GM12892 (cell line): Measurements from ENCODE around the gene PRTN3.

ENCODE experiments used
- POLR2A ChIP-seq: IDR thresholded peaks from 2 replicates; pipeline ENCODE4 v1.6.1; 2011; ENCODE audit warnings: low read depth, low read length, control low read depth
- POLR2AphosphoS5 ChIP-seq: IDR thresholded peaks from 2 replicates; pipeline ENCODE4 v1.6.1; 2011; ENCODE audit warnings: low read depth, low read length, control low read depth

- TF ChIP-seq POLR2AphosphoS5 (peak; percentile 97), POLR2A (peak; percentile 94)
Observed at GRCh38 chr19:796692-797527, 43.9 kb upstream of the PRTN3 start, which contains the start of gene PTBP1.
